ENCODE measurements around the gene LSM8. TPM values are rescaled to one million over a fixed set of nuclear protein-coding genes. Genes with fewer than 3 reads are reported as not detected.

LSM8 gene
- total RNA-seq, 1 experiment from 2014 or later = 29.4 TPM

DNA sequence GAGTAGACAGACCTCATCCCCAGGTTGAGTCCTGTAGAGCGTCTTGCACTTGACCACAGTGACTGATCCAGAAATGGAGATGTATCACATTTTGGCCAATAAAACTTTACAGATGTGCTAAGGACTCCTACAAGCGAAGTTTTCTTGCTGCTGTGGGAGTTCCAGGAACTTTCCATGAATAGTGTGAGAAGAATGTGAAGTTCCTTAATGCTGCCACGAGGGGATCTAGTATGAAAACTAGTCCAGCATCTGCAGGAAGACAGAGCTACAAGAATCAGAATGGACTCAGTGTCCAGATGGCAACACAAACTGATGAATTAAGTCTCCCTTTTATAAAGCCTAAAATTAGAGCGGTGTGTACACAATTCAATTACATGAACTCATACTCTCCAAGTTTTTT lies 14.8 kb upstream of the LSM8 start:
- ATAC-seq = peak; percentile 57; the same call in 1 of the 2 replicates
- Histone ChIP-seq H3K9me2 (ENCODE audit: insufficient read depth) (no peaks in the 10 kb centered on the region), H3K36me3 (ENCODE audit: control insufficient read depth in 1 of 2, insufficient read depth in 2 of 2, low read length in 2 of 2) (no peaks in the 10 kb centered on the region), H3K79me2 (ENCODE audit: insufficient read depth, low read length) (no peaks in the 10 kb centered on the region), H3K4me1 (ENCODE audit: control insufficient read depth in 1 of 2, insufficient read depth in 2 of 2, low read length in 2 of 2) (no peaks in the 10 kb centered on the region), H4K20me1 (ENCODE audit: insufficient read depth) (no peaks in the 10 kb centered on the region), H2AFZ (ENCODE audit: low read depth, low read length, poor library complexity, severe bottlenecking) (no peak overlapping the region), H3K27ac (ENCODE audit: low read depth, low read length) (no peak overlapping the region), H3K4me2 (ENCODE audit: low read length) (no peak overlapping the region), H3K9ac (ENCODE audit: low read length) (no peak overlapping the region), H3K27me3 (ENCODE audit: insufficient read depth, low read length) (no peaks in the 10 kb centered on the region), H3K4me3 (replicated peaks in 1 of 2; ENCODE audit: low read depth in 1 of 2, low read length in 2 of 2) (no peak overlapping the region), H3K9me3 (ENCODE audit: control insufficient read depth in 1 of 2, insufficient read depth in 1 of 2, low read depth in 1 of 2, low read length in 2 of 2) (no peaks in the 10 kb centered on the region)
- RAD21 ChIA-PET (ENCODE audit: low non-redundant PET in 1 of 2, low total read pairs in 2 of 2, uncharacterized antibody in 2 of 2, unreplicated experiment in 2 of 2) = no interaction called here
- no peak for DNase-seq (ENCODE audit: low read depth, low spot score)
- no TSS peak for BruUV-seq (replicated peaks)
- intact Hi-C loops (cut with micrococcal nuclease) = no loop called here
- TF ChIP-seq FOSL1 (IDR thresholded peaks at IDR 0.05; ENCODE audit: low read depth) (no peak), YY1 (IDR thresholded peaks at IDR 0.05; ENCODE audit: extremely low read depth, insufficient replicate concordance, low read depth, low read length) (no peak), CTCF (IDR thresholded peaks at IDR 0.05 in 2 of 3, conservative IDR thresholded peaks at IDR 0.05 in 1 of 3; ENCODE audit: borderline replicate concordance in 1 of 3, insufficient read depth in 1 of 3, low read depth in 2 of 3, low read length in 2 of 3) (peak in 1 of 3 experiments; percentile 28; a peak in 2 of 6 replicates), ELF1 (IDR thresholded peaks at IDR 0.05; ENCODE audit: borderline replicate concordance, low read depth) (no peak), ZFX (IDR thresholded peaks at IDR 0.05) (no peak)
- CTCF ChIA-PET = interaction anchor here (1.0 kb wide), 1 partner anchor 15 kb away, joined by 3 read pairs; no protein-coding TSS in a partner anchor
- POLR2A ChIA-PET = no interaction called here

GRCh38 chr7:118175740-118176139 lies 8.2 kb upstream of the LSM8 start:
- no peaks in the 10 kb centered on the region for H4K20me1 ChIP-seq (ENCODE audit: insufficient read depth)
- no peak for ATAC-seq
- no peaks in the 10 kb centered on the region for H3K79me2 ChIP-seq (ENCODE audit: insufficient read depth, low read length)
- ChIA-PET CTCF (no interaction called here), POLR2A (no interaction called here), RAD21 (ENCODE audit: low non-redundant PET in 1 of 2, low total read pairs in 2 of 2, uncharacterized antibody in 2 of 2, unreplicated experiment in 2 of 2) (no interaction called here)
- no peaks in the 10 kb centered on the region for H3K9me2 ChIP-seq (ENCODE audit: insufficient read depth)
- BruUV-seq (replicated peaks) = no TSS peak
- no peaks in the 10 kb centered on the region for H3K9me3 ChIP-seq (ENCODE audit: control insufficient read depth in 1 of 2, insufficient read depth in 1 of 2, low read depth in 1 of 2, low read length in 2 of 2)
- intact Hi-C loops (cut with micrococcal nuclease) = no loop called here
- H3K36me3 ChIP-seq (ENCODE audit: control insufficient read depth in 1 of 2, insufficient read depth in 2 of 2, low read length in 2 of 2) = no peaks in the 10 kb centered on the region
- H3K27ac ChIP-seq (ENCODE audit: low read depth, low read length) = no peak overlapping the region
- H3K9ac ChIP-seq (ENCODE audit: low read length) = no peak overlapping the region
- no peak overlapping the region for H3K4me2 ChIP-seq (ENCODE audit: low read length)
- no peaks in the 10 kb centered on the region for H3K4me1 ChIP-seq (ENCODE audit: control insufficient read depth in 1 of 2, insufficient read depth in 2 of 2, low read length in 2 of 2)
- no peak overlapping the region for H2AFZ ChIP-seq (ENCODE audit: low read depth, low read length, poor library complexity, severe bottlenecking)
- no peak for DNase-seq (ENCODE audit: low read depth, low spot score)
- no peaks in the 10 kb centered on the region for H3K27me3 ChIP-seq (ENCODE audit: insufficient read depth, low read length)
- no peak overlapping the region for H3K4me3 ChIP-seq (replicated peaks in 1 of 2; ENCODE audit: low read depth in 1 of 2, low read length in 2 of 2)
- TF ChIP-seq YY1 (IDR thresholded peaks at IDR 0.05; ENCODE audit: extremely low read depth, insufficient replicate concordance, low read depth, low read length) = no peak
- TF ChIP-seq POLR2A (IDR thresholded peaks at IDR 0.05; ENCODE audit: borderline replicate concordance, extremely low read depth, insufficient read depth, insufficient read length) = no peak
- no peak for TF ChIP-seq CEBPB (IDR thresholded peaks at IDR 0.05; ENCODE audit: low read depth)
- TF ChIP-seq, protein P1, sequence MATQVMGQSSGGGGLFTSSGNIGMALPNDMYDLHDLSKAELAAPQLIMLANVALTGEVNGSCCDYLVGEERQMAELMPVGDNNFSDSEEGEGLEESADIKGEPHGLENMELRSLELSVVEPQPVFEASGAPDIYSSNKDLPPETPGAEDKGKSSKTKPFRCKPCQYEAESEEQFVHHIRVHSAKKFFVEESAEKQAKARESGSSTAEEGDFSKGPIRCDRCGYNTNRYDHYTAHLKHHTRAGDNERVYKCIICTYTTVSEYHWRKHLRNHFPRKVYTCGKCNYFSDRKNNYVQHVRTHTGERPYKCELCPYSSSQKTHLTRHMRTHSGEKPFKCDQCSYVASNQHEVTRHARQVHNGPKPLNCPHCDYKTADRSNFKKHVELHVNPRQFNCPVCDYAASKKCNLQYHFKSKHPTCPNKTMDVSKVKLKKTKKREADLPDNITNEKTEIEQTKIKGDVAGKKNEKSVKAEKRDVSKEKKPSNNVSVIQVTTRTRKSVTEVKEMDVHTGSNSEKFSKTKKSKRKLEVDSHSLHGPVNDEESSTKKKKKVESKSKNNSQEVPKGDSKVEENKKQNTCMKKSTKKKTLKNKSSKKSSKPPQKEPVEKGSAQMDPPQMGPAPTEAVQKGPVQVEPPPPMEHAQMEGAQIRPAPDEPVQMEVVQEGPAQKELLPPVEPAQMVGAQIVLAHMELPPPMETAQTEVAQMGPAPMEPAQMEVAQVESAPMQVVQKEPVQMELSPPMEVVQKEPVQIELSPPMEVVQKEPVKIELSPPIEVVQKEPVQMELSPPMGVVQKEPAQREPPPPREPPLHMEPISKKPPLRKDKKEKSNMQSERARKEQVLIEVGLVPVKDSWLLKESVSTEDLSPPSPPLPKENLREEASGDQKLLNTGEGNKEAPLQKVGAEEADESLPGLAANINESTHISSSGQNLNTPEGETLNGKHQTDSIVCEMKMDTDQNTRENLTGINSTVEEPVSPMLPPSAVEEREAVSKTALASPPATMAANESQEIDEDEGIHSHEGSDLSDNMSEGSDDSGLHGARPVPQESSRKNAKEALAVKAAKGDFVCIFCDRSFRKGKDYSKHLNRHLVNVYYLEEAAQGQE (IDR thresholded peaks at IDR 0.05; ENCODE audit: low read depth) = no peak
- no peak for TF ChIP-seq EZH2 (IDR thresholded peaks at IDR 0.05)
- no peak for TF ChIP-seq EGR1 (IDR thresholded peaks at IDR 0.05; ENCODE audit: low read depth)
- no peak for TF ChIP-seq RAD21 (IDR thresholded peaks at IDR 0.05; ENCODE audit: low read depth)
- TF ChIP-seq TCF7L2 (IDR thresholded peaks at IDR 0.05; ENCODE audit: borderline replicate concordance, extremely low read depth, insufficient read depth, insufficient read length) = no peak
- TF ChIP-seq SRF (IDR thresholded peaks at IDR 0.05; ENCODE audit: low read depth) = no peak
- TF ChIP-seq CBX3 (IDR thresholded peaks at IDR 0.05; ENCODE audit: low read depth) = no peak
- TF ChIP-seq, protein P2, sequence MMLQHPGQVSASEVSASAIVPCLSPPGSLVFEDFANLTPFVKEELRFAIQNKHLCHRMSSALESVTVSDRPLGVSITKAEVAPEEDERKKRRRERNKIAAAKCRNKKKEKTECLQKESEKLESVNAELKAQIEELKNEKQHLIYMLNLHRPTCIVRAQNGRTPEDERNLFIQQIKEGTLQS (IDR thresholded peaks at IDR 0.05) = no peak
- TF ChIP-seq, protein P3, sequence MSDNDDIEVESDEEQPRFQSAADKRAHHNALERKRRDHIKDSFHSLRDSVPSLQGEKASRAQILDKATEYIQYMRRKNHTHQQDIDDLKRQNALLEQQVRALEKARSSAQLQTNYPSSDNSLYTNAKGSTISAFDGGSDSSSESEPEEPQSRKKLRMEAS (IDR thresholded peaks at IDR 0.05) = no peak
- TF ChIP-seq FOSL1 (IDR thresholded peaks at IDR 0.05; ENCODE audit: low read depth) = no peak
- no peak for TF ChIP-seq EZH2phosphoT487 (IDR thresholded peaks at IDR 0.05; ENCODE audit: borderline replicate concordance)

All from HCT116 (cell line).